GM12892 (cell line): ENCODE results near the gene IL11.

ENCODE experiments used
- DNase-seq: peaks from one replicate; pipeline ENCODE4 v3.0.0; 2011; ENCODE audit not compliant: insufficient read length
- FAIRE-seq: peaks from 2 replicates; lab custom pipeline; 2011; peaks lifted over from hg19 to GRCh38; lab: Jason Lieb, UNC
- POLR2A ChIP-seq: IDR thresholded peaks from 2 replicates; pipeline ENCODE4 v1.6.1; 2011; ENCODE audit warnings: low read depth, low read length, control low read depth
- POLR2AphosphoS5 ChIP-seq: IDR thresholded peaks from 2 replicates; pipeline ENCODE4 v1.6.1; 2011; ENCODE audit warnings: low read depth, low read length, control low read depth
- TAF1 ChIP-seq: IDR thresholded peaks from 2 replicates; pipeline ENCODE4 v1.6.1; 2011; ENCODE audit warnings: low read depth, mild to moderate bottlenecking, control low read depth, low read length, borderline replicate concordance

The IL11 gene

DNA sequence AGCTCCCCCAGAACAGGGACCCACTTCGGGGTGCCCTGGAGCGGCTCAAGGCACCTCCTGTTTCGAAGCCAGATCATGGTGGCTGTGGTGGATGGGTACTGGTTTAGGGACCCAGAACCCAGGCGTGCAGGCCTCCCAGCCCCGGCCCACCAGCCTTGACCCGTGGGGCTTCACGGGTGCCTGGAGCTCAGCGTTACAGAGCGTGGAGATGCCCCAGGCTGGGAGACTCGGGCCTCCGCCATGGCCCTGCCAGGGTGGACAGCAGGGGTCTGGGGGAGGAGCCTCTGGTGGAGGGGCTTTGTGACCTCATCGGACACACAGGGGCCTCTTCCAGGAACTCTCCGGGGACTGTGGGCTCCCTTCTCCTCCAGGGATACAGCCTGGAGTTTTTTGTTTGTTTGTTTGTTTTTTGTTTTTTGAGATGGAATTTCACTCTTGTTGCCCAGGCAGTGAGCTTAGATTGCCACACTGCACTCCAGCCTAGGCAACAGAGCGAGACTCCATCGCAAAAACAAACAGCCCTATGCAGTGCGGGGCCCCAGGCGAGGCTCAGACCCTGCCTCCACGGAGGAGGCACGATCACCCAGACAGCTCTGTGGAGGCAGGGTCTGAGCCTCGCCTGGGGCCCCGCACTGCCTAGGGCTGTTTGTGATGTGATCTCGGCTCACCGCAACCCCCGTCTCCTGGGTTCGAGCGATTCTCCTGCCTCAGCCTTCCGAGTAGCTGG, 7.1 kb downstream of the IL11 start, which contains the start of gene GARIN5B:
GARIN5B (minus strand) TSS at position 271 of the 727 bp plus-strand sequence; CDS start at position 77, 194 bp downstream.
- FAIRE-seq (no peak), DNase-seq (no peak)
- TF ChIP-seq TAF1 = no peak
- TF ChIP-seq POLR2AphosphoS5 = no peak
- no peak for TF ChIP-seq POLR2A

DNA sequence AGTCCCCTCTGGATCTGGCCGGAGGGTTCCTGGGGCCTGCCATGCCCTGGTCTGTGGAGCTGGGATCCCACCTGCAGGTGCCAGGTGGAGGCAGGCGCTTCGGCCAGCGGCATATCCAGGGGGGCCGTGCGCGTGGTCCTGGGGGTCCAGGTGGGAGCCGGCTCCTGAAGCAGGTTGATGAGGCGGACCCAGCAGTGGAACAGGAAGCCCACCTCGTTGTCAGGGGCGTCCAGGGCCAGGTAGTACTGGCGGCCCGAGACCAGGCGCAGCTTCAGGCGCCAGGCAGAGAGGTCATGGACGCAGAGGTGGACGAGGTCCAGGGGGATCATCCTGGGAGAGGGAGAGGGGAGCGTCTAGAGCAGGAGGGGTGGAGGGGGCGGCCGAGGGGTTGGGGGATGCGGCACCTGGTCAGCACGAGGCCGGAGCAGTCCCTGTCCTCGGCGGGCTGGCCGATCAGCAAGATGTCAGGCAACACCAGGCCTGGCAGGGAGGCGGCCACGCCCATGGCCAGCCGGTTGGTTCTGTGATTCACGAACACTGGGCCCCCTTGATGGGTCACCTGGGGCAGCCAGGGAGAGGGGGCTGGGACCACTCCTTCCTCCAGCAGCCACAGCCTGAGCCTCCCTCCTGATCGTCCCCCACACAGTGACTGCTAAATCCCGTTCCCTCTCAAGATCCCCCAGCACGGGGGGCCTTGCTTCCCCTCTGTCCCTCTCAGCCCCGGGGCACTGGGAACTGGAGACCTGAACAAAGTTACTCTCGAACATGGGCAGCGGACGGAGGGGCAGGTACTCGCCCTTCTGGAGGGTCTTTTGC, 7.9 kb downstream of the IL11 start:
- TF ChIP-seq POLR2A = no peak
- no peak for TF ChIP-seq TAF1
- no peak for TF ChIP-seq POLR2AphosphoS5
- no peak for FAIRE-seq
- DNase-seq = no peak

- no peak for FAIRE-seq
- DNase-seq = no peak
Observed at GRCh38 chr19:55360902-55361301, 9.4 kb downstream of the IL11 start.

GRCh38 chr19:55358943-55359908, 11.0 kb downstream of the IL11 start:
- DNase-seq = no peak
- no peak for FAIRE-seq
- TF ChIP-seq TAF1 (no peak), POLR2AphosphoS5 (no peak), POLR2A (no peak)

More at GRCh38 chr19:55360902-55361301, 9.4 kb downstream of the IL11 start:
- TF ChIP-seq TAF1 = no peak
- TF ChIP-seq POLR2A = no peak
- TF ChIP-seq POLR2AphosphoS5 = no peak

GRCh38 chr19:55358493-55358892, 11.8 kb downstream of the IL11 start:
- TF ChIP-seq POLR2A = no peak
- TF ChIP-seq POLR2AphosphoS5 = no peak
- TF ChIP-seq TAF1 = no peak
- DNase-seq (no peak), FAIRE-seq (no peak)

GRCh38 chr19:55355213-55355821, 14.9 kb downstream of the IL11 start:
- no peak for TF ChIP-seq POLR2AphosphoS5
- TF ChIP-seq POLR2A = no peak
- no peak for TF ChIP-seq TAF1
- DNase-seq = no peak
- no peak for FAIRE-seq

DNA sequence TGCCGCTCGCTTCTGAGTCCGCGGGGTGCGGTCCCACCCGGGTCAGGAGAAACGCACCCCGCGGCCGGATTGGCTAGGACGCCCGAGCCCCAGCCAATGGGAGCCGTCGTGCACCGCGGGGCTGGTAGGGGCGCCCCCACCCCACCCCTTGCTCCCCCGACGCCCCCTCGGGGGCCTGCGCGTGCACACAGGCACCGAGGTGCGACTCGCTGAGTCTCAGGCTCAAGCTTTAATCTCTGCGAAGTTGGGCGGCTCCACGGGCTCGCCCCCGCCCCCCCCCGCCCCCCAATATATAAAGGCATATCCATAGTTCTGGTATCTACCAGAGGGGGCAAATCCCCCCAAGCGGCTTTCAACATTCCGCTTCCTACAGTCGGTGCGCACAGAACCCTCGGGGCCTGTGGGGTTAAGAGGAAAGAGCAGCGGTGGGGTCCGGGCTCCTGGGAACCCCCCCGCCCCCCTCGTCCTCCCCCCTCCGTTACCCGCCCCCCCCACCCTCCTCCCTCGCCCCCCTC, 15.5 kb downstream of the IL11 start, which contains the start of gene COX6B2:
COX6B2 (minus strand) TSS at position 22 of the 515 bp plus-strand sequence. CDS start 198 bp downstream, outside the sequence.
- TF ChIP-seq POLR2A = no peak
- TF ChIP-seq TAF1 = no peak
- TF ChIP-seq POLR2AphosphoS5 = no peak
- FAIRE-seq (no peak), DNase-seq (no peak)

DNA sequence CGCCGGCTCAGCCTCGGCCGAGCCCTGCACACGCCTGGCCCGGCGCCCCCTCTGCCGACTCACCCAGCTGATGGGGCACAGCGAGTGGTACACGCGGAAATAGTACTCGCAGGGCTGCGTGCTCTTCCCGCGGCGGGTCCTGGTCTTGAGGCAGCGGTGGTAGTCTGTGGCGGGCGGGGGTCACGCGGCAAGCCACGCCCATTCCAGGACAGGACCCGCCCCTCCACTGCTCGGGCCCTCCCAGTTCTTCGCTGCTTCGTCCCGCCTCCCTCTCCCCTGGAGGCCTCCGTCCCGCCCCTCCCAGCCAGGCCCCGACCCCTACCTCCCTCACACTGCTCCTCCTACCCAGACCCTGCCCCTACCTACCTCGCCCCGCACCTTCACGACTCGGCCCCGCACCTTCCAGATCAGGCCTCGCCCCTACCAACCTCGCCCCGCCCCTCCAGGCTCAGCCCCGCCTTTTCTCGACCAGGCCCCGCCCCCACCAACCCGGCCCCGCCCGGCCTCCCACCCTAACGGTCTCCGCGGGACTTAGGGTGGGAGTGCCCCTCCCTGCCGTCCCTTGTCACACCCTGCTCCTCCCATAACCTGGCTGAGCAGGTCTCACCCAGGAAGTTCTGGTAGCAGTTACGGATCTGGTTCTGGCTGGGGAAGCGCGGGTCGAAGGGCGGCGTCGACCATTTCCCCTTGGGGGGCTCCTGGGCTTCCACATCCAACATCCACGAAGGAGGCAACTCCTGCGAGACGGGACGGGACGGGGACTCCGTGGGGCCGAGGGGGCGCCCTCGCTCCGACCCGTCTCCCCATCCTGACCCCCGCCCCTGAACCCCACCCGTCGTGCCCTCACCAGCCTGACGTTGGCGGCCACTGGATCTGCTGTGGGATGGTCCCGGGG, 16.2 kb downstream of the IL11 start:
- DNase-seq (peak; percentile 88), FAIRE-seq (no peak)
- TF ChIP-seq POLR2A (no peak), TAF1 (no peak), POLR2AphosphoS5 (no peak)

- FAIRE-seq = no peak
Observed at GRCh38 chr19:55353356-55353802, 16.9 kb downstream of the IL11 start.

More at GRCh38 chr19:55353356-55353802, 16.9 kb downstream of the IL11 start:
- TF ChIP-seq TAF1 = no peak
- no peak for DNase-seq
